Dendritic cell treated with granulocyte-macrophage colony-stimulating factor and Interleukin-4, amounts not matched to agents 40 ng/mL and 50 ng/mL, for 4 days (primary cell): ENCODE results near the gene GRID2IP.
"Not testable (repeated sequence)": the region's sequence is repeated elsewhere in the genome, so short reads cannot be mapped to it uniquely, and the experiment has no call there.

Experiments used
- H3K27ac Mint-ChIP-seq: one replicate; pipeline ENCODE4 v1.8.0; 2022; ENCODE audit warnings: mild to moderate bottlenecking, mixed read lengths
- H3K27me3 Mint-ChIP-seq: one replicate; pipeline ENCODE4 v1.8.0; 2022; ENCODE audit warnings: mild to moderate bottlenecking, mixed read lengths
- H3K36me3 Mint-ChIP-seq: one replicate; pipeline ENCODE4 v1.8.0; 2022; ENCODE audit warnings: low read depth, mixed read lengths
- H3K4me1 Mint-ChIP-seq: one replicate; pipeline ENCODE4 v1.8.0; 2022; ENCODE audit warnings: low read depth, mixed read lengths
- H3K4me3 Mint-ChIP-seq: one replicate; pipeline ENCODE4 v1.8.0; 2022; ENCODE audit warnings: mild to moderate bottlenecking, moderate library complexity, mixed read lengths
- H3K9me3 Mint-ChIP-seq: one replicate; pipeline ENCODE4 v1.8.0; 2022; ENCODE audit warnings: mixed read lengths
- intact Hi-C: fragments of 100-400 bp; cut with micrococcal nuclease; formaldehyde crosslinking; loops from one replicate; pipeline ENCODE4 v1.15.0; 2022

Gene GRID2IP

DNA sequence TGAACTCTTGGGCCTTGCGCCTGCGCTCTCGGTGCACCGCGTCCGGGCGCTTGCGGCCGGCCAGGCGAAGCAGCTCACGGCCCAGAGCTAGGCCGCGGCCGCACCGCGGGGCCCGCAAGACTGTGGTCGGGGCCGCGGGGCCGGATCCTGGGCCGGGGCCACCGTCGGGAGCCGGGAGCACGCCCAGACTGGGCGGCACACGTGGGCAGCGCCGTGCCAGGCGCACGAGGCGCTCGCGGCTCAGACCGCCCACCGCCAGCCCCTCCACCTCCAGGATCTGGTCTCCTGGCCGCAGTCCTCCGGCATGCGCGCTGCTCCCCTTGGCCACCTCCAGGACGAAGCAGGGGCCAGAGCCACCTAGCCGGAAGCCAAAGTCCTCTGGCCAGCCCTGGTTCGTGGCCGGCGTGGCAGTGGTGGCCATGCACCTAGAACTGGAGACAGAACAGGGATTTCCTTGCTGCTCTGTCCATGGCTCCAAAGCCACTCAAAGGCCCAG lies at the start of gene GRID2IP:
TSS of gene GRID2IP (minus strand) at position 446 of the 496 bp plus-strand sequence. CDS start at position 421, 25 bp downstream.
- Mint-ChIP-seq H3K4me1 (peaks cover 5% of the 10 kb centered on the region), H3K4me3 (no peak within 1 kb of the TSS), H3K27me3 (no peaks in the 10 kb centered on the region), H3K27ac (no peak within 1 kb of the TSS), H3K36me3 (no peaks in the 10 kb centered on the region), H3K9me3 (no peaks in the 10 kb centered on the region)
- intact Hi-C loops = no loop called here

DNA sequence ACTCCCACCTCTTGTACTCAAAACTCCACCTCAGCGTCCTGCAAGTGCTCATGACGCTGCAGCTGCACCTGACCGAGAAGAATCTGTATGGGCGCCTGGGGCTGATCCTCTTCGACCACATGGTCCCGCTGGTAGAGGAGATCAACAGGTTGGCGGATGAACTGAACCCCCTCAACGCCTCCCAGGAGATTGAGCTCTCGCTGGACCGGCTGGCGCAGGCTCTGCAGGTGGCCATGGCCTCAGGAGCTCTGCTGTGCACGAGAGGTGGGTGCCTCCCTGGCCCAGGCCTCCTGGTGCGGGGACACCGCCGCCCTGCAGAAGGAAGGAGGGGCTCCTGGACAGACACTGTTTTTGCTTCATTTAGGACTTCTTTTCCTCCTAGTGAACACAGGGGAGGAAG lies 48.8 kb upstream of the GRID2IP start:
- Mint-ChIP-seq H3K4me1 (no peaks in the 10 kb centered on the region), H3K27ac (no peak overlapping the region), H3K4me3 (no peak overlapping the region), H3K27me3 (no peaks in the 10 kb centered on the region), H3K9me3 (no peaks in the 10 kb centered on the region), H3K36me3 (peaks cover 98% of the 10 kb centered on the region)
- intact Hi-C loops = no loop called here

DNA sequence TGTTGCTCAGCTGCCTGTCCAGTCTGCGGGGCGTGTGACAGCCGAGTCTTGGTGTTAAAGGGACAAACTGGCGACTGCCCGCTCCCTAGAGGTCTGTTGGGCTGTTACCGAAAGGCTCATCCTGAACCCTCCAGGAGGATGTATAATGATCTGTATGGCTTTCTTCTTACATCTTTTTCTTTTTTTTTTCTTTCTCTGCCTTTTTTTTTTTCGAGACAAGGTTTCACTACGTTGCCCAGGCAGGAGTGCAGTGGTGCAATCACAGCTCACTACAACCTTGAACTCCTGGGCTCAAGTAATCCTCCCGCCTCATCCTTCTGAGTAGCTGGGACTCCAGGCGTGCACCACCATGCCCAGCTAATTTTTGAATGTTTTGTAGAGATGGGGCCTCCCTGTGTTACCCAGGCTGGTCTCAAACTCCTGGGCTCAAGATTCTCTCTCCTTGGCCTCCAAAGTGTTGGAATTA lies 39.4 kb upstream of the GRID2IP start:
- Mint-ChIP-seq H3K4me3 (peak overlapping the region; percentile 88), H3K36me3 (peaks cover 76% of the 10 kb centered on the region), H3K9me3 (no peaks in the 10 kb centered on the region)

DNA sequence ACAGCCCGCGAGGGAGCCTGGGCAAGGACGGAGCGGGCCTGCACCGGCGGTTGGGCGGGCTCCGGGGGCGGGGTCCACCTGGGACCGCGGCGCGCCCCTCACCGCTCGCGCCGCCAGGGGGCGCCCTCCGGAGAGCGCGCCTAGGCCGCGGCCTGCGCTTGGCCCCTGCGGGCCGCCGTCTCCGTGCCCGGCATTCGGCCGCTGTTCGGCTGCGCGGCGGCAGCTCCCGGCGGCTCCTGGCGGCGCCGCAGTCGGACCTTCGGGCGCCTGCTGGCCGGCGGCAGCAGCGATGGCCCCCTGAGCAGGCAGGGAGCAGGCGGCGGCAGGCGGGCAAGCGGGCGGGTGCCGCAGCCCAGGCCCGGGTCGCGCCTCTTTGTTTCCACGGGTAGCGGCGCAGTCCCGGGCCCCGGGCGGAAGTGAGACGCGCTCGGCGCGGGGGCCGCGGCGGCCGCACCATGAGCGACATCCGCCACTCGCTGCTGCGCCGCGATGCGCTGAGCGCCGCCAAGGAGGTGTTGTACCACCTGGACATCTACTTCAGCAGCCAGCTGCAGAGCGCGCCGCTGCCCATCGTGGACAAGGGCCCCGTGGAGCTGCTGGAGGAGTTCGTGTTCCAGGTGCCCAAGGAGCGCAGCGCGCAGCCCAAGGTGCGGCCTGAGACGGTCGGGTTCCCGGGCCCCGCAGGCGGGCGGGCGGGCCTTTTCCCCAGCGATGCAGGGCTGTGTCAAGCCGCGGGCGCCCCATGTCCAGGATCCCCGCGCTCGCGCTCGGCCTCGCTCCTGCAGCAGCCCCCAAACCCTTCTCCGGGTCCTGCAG lies 38.8 kb upstream of the GRID2IP start, which contains the start of gene INTS15:
TSS of gene INTS15 (plus strand) at position 193 of the 816 bp plus-strand sequence. CDS start at position 456, 263 bp downstream.
- peak within 1 kb of the TSS; percentile 88 for H3K4me3 Mint-ChIP-seq
- H3K4me1 Mint-ChIP-seq = peaks cover 17% of the 10 kb centered on the region
- H3K36me3 Mint-ChIP-seq = peaks cover 76% of the 10 kb centered on the region
- intact Hi-C loops = loop anchor here (1.0 to 5.0 kb wide), 2 partner anchors 13 to 137 kb away; partner anchors contain the start of gene ZDHHC4
- H3K9me3 Mint-ChIP-seq = no peaks in the 10 kb centered on the region
- no peaks in the 10 kb centered on the region for H3K27me3 Mint-ChIP-seq
- peak within 1 kb of the TSS; percentile 83 for H3K27ac Mint-ChIP-seq

More for the DNA sequence above, 39.4 kb upstream of the GRID2IP start:
- Mint-ChIP-seq H3K4me1 (peaks cover 17% of the 10 kb centered on the region), H3K27me3 (no peaks in the 10 kb centered on the region), H3K27ac (peak overlapping the region; percentile 83)
- intact Hi-C loops = loop anchor here (1.0 kb wide), 1 partner anchor 13 kb away; the partner anchor contains the start of gene ZDHHC4

DNA sequence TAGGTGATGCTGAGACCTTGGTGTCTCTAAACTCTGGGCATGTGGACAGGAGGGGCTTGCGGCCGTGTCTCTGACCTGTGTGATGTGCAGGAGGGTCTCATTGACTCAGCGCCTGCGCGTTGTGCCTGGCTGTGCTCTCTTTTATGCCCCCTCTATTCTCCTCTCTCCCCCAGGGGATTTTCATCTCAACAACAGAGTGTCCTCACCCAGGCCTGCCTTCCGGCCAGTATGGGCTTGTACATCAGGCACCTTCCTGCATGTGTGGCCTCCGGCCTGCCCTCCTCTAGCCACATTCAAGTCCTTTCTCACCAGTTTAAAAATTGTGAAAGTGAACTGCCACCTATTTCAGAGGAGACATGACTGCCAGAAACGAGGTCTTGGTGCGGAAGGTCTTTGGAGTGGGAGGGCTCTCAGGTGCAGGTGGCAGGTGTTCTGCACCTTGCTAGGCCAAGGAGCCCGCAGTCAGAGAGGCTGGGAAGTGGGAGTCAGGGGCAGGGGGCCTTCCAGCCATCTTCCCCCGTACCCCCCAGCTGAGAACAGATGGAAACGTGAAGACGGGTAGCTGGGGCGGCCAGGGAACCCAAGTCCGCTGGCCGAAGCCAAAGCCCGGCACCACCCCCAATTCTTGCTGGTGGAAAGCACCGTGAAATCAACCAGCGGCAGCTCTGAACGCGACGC lies 38.0 kb upstream of the GRID2IP start:
- Mint-ChIP-seq H3K4me1 (peaks cover 17% of the 10 kb centered on the region), H3K27ac (no peak overlapping the region)
- intact Hi-C loops = loop anchor here (5.0 kb wide), 1 partner anchor 138 kb away; no protein-coding TSS in a partner anchor

DNA sequence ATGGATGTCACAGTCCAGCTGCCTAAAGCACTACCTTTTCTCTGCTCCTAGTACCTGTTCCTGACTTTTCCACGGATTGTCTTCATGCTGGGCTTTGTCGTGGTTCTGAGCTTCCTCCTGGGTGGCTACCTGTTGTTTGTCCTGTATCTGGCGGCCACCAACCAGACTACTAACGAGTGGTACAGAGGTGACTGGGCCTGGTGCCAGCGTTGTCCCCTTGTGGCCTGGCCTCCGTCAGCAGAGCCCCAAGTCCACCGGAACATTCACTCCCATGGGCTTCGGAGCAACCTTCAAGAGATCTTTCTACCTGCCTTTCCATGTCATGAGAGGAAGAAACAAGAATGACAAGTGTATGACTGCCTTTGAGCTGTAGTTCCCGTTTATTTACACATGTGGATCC lies 37.3 kb upstream of the GRID2IP start:
- Mint-ChIP-seq H3K4me1 (peaks cover 17% of the 10 kb centered on the region), H3K27me3 (no peaks in the 10 kb centered on the region), H3K9me3 (no peaks in the 10 kb centered on the region), H3K36me3 (peaks cover 74% of the 10 kb centered on the region), H3K27ac (no peak overlapping the region), H3K4me3 (no peak overlapping the region)
- intact Hi-C loops = loop anchor here (5.0 kb wide), 1 partner anchor 139 kb away; no protein-coding TSS in a partner anchor

More for the DNA sequence above, 38.0 kb upstream of the GRID2IP start:
- Mint-ChIP-seq H3K4me3 (peak overlapping the region; percentile 59), H3K36me3 (peaks cover 76% of the 10 kb centered on the region), H3K27me3 (no peaks in the 10 kb centered on the region), H3K9me3 (no peaks in the 10 kb centered on the region)

DNA sequence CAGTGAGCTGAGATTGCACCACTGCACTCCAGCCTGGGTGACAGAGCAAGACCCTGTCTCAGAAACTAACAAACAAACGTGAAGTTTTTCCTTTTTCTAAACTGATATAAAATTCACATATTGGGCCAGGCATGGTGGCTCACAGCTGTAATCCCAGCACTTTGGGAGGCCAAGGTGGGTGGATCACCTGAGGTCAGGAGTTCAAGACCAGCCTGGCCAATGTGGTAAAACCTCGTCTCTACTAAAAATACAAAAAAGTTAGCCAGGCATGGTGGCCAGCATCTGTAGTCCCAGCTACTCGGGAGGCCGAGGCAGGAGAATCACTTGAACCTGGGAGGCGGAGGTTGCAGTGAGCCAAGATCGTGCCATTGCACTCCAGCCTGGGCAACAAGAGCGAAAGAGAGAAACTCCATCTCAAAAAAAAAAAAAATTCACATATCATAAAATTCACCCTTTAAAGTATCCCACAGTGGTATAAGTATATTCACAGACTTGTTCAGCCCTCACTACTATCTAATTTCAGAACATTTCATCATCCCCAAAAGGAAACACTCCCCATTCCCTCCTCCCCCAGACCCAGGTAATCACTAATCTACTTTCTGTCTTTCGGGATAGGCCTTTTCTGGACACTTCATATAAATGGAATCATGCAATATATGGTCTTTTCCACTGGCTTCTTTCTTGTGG lies 34.6 kb upstream of the GRID2IP start:
- H3K4me3 Mint-ChIP-seq, H3K9me3 Mint-ChIP-seq, H3K27me3 Mint-ChIP-seq, H3K27ac Mint-ChIP-seq: not testable (repeated sequence)
- H3K4me1 Mint-ChIP-seq = peaks cover 18% of the 10 kb centered on the region
- intact Hi-C loops = loop anchor here (5.0 kb wide), 1 partner anchor 141 kb away; no protein-coding TSS in a partner anchor
- H3K36me3 Mint-ChIP-seq = peaks cover 78% of the 10 kb centered on the region

DNA sequence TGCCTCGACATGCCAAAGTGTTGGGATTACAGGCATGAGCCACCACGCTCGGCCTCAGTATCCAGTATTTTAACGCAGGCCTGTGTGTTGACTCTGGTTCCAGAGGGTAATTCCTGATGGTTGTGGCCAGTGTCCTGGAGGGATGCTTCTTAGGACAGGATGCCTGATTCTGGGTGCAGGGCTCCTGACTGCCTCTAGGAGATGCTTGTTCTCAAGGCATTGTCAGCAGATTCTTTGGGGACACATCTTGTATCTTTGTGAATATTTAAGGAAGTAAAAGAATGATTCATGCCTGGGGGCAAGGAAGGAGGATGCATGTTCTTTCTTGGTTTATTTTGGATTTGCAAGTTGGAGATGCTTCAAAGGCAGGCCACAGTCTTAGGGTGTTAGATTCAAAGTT lies 28.2 kb upstream of the GRID2IP start:
- intact Hi-C loops = no loop called here
- no peaks in the 10 kb centered on the region for H3K9me3 Mint-ChIP-seq
- H3K4me3 Mint-ChIP-seq = no peak overlapping the region
- peaks cover 33% of the 10 kb centered on the region for H3K4me1 Mint-ChIP-seq
- peak overlapping the region; percentile 90 for H3K27ac Mint-ChIP-seq
- H3K27me3 Mint-ChIP-seq = no peaks in the 10 kb centered on the region
- H3K36me3 Mint-ChIP-seq = peaks cover 51% of the 10 kb centered on the region

DNA sequence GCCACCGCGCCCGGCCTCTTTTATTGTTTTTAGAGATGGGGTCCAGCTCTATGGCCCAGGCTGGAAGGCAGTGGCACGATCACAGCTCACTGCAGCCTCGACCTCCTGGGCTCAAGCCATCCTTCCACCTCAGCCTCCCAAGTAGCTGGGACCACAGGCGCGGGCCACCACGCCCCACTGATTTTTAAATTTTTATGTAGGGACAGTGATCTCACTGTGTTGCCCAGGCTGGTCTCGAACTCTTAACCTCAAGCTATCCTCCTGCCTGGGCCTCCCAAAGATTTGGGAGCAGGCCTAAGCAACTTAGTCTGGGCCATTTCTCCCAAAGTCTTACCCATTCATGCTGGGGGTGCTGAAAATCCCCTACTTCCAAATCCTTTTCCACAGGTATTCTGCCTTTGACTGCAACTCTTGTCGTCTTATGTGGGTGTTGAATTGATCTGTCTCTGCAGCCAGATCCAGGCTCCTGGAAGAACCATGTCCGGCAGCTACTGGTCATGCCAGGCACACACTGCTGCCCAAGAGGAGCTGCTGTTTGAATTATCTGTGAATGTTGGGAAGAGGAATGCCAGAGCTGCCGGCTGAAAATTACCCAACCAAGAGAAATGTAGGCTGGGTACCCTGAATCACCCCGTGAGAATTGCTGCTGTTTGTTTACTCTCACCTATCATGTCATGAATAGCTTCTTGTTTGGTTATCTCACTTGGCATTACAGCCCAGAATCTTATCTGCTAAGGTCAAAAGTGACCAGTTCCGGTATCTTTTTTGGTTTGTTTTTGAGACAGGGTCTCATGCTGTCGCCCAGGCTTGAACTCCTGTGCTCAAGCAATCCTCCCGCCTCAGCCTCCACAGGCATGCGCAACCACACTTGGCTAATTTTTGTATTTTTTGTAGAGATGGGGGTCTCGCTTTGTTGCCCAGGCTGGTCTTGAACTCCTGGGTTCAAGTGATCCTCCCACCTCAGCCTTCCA lies 27.1 kb upstream of the GRID2IP start:
- Mint-ChIP-seq H3K27me3 (peaks cover 2% of the 10 kb centered on the region), H3K36me3 (peaks cover 42% of the 10 kb centered on the region), H3K9me3 (no peaks in the 10 kb centered on the region), H3K4me1 (peaks cover 33% of the 10 kb centered on the region), H3K4me3 (peak overlapping the region; percentile 88), H3K27ac (peak overlapping the region; percentile 90)
- intact Hi-C loops = no loop called here

DNA sequence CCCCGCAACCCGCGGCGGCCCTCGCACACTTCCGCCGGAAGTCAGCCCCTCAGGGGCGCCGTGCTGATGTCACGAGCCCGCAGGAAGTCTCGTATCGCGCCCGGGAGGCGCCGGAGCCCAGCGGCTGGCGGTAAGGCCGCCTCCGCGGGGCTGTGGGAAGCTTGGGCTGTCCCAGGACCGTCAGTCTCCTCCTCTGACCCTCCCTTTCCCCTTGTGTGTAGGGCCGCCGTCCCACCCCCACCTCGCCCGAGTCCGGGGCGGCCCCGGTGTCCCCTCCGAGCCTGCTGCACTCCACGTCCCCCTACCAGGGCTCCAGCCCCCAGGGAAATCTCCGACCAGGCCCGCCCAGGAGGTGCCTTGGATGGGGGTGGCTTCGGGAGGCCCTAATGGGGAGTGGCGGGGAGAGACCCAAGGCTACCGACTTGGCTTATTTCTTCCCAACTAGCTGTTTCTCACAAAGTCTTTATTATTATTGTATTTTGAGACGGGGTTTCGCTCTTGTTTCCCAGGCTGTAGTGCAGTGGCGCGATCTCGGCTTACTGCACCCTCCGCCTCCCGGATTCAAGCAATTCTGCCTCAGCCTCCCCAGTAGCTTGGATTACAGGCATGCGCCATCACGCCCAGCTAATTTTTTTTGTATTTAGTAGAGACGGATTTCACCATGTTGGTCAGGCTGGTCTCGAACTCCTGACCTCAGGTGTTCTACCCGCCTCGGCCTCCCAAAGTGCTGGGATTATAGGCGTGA lies 26.3 kb upstream of the GRID2IP start, which contains the start of gene ZDHHC4:
TSS of gene ZDHHC4 (plus strand) at position 86 of the 745 bp plus-strand sequence. CDS start 3,108 bp downstream, outside the sequence.
- H3K36me3 Mint-ChIP-seq = peaks cover 33% of the 10 kb centered on the region
- H3K4me1 Mint-ChIP-seq = peaks cover 33% of the 10 kb centered on the region
- H3K9me3 Mint-ChIP-seq = no peaks in the 10 kb centered on the region
- peaks cover 8% of the 10 kb centered on the region for H3K27me3 Mint-ChIP-seq
- peak within 1 kb of the TSS; percentile 88 for H3K4me3 Mint-ChIP-seq
- intact Hi-C loops = loop anchor here (1.0 kb wide), 1 partner anchor 13 kb away; the partner anchor contains the start of gene INTS15
- H3K27ac Mint-ChIP-seq = peak within 1 kb of the TSS; percentile 90

DNA sequence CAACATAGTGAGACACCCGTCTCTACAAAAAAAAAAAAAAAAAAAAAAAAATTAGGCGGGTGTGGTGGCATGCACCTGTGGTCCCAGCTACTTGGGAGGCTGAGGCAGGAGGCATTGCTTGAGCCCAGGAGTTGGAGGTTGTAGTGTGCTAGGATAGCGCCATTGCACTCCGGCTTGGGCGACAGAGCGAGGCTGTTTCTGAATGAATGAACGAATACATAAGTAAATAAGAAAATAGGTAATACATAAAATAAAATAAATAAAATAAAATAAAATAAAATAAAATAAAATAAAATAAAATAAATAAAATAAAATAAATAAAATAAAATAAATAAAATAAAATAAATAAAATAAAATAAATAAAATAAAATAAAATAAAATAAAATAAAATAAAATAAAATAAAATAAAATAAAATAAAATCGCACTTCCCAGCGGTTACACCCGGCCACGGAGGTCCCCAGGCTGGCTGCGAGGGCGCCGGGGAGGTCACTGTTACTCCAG lies 25.7 kb upstream of the GRID2IP start:
- Mint-ChIP-seq H3K4me1 (peaks cover 33% of the 10 kb centered on the region), H3K27ac (peak overlapping the region; percentile 90), H3K4me3 (peak overlapping the region; percentile 88), H3K36me3 (peaks cover 27% of the 10 kb centered on the region)
- not testable (repeated sequence) for H3K27me3 Mint-ChIP-seq, H3K9me3 Mint-ChIP-seq
- intact Hi-C loops = loop anchor here (1.0 kb wide), 1 partner anchor 13 kb away; the partner anchor contains the start of gene INTS15
